ENCODE data around the gene CTIF.

CTIF gene

DNA sequence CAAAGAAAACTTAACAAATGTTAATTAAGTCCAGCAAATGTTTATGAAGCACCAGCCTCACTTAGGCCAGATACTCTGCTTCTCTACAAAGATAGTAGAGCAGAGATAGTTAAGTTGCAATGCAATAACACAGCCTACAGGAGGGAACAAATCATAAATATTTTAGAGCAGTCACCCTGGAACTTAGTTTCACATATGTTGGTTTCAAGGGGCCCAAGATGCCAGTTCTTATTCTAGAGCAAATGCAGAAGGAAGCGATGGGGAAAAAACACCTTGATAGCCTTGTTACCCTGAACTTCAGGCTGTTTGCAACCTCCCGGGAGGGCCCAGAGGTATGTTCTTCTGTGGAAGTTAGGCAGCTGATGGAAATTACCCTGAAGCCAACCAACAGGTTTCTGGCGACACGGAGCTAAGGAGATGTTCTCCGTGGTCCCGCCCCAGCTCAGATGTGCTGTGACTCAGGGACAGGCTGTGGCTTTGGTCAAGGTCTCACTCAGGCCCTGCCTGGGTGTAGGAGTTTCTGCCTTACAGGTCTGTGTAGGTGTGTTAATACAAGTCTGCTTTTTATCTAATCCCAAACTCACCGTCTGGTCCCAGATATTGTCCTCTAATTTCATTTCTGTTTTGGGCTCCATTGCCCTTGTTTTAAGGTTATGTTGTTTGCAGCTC lies 3.8 kb downstream of the CTIF start:
- peaks cover 21% of the 10 kb centered on the region for H3K4me1 ChIP-seq
- H3K36me3 ChIP-seq: no peaks in the 10 kb centered on the region
- no peak overlapping the region for H3K4me3 ChIP-seq (ENCODE audit: low read depth, low read length)
- TF ChIP-seq, protein P1, sequence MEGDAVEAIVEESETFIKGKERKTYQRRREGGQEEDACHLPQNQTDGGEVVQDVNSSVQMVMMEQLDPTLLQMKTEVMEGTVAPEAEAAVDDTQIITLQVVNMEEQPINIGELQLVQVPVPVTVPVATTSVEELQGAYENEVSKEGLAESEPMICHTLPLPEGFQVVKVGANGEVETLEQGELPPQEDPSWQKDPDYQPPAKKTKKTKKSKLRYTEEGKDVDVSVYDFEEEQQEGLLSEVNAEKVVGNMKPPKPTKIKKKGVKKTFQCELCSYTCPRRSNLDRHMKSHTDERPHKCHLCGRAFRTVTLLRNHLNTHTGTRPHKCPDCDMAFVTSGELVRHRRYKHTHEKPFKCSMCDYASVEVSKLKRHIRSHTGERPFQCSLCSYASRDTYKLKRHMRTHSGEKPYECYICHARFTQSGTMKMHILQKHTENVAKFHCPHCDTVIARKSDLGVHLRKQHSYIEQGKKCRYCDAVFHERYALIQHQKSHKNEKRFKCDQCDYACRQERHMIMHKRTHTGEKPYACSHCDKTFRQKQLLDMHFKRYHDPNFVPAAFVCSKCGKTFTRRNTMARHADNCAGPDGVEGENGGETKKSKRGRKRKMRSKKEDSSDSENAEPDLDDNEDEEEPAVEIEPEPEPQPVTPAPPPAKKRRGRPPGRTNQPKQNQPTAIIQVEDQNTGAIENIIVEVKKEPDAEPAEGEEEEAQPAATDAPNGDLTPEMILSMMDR (IDR thresholded peaks at IDR 0.05; ENCODE audit: low read depth, low read length): no peak
- H3K27me3 ChIP-seq: no peaks in the 10 kb centered on the region
- H3K9me3 ChIP-seq: no peaks in the 10 kb centered on the region
- DNase-seq: no peak

DNA sequence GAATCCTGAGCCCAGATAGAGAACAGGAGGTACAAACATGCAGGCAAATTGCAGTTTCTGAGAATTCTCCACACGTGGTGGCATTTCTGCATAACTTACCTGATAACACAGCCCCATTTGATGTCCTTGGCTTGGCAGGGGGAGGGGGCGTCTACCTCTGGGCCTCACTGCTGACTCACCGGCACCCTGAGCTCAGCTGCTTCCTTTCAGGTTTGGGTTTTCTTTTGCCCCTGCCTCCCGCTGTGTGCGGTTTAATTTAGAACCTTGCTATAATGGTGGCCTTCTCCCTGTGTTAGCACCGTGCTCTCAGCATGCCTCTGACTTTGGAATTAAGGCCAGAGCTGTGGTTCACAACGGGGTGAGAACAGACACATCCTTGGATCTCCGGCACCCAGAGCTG lies 4.4 kb downstream of the CTIF start:
- H3K9me3 ChIP-seq: no peaks in the 10 kb centered on the region
- H3K4me1 ChIP-seq: peaks cover 24% of the 10 kb centered on the region
- no peak overlapping the region for H3K4me3 ChIP-seq (ENCODE audit: low read depth, low read length)
- no peaks in the 10 kb centered on the region for H3K36me3 ChIP-seq
- DNase-seq: no peak
- no peaks in the 10 kb centered on the region for H3K27me3 ChIP-seq
- TF ChIP-seq, protein P1 (IDR thresholded peaks at IDR 0.05; ENCODE audit: low read depth, low read length): no peak

DNA sequence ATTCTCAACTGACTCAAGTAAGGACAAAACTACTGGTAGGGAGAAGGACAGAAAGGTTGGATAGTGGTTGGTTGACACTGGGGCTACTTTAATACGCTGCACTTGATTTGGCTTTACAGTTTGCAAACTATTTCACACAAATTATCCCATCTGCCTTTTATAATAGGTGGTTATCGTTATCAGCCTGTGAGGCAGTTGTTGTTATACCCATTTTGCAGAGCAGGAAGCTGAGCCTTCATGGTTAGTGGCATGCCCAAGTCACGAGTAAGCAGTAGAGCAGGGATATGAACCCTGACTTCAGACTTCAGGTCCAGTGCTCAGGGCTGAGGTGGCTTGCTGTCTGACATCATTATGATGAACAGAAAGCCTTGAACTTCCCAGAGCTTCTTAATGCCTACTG lies 5.3 kb downstream of the CTIF start:
- TF ChIP-seq, protein P1 (IDR thresholded peaks at IDR 0.05; ENCODE audit: low read depth, low read length): no peak
- no peak for DNase-seq
- H3K9me3 ChIP-seq: no peaks in the 10 kb centered on the region
- H3K4me3 ChIP-seq (ENCODE audit: low read depth, low read length): no peak overlapping the region
- no peaks in the 10 kb centered on the region for H3K27me3 ChIP-seq
- H3K36me3 ChIP-seq: no peaks in the 10 kb centered on the region
- peaks cover 27% of the 10 kb centered on the region for H3K4me1 ChIP-seq

DNA sequence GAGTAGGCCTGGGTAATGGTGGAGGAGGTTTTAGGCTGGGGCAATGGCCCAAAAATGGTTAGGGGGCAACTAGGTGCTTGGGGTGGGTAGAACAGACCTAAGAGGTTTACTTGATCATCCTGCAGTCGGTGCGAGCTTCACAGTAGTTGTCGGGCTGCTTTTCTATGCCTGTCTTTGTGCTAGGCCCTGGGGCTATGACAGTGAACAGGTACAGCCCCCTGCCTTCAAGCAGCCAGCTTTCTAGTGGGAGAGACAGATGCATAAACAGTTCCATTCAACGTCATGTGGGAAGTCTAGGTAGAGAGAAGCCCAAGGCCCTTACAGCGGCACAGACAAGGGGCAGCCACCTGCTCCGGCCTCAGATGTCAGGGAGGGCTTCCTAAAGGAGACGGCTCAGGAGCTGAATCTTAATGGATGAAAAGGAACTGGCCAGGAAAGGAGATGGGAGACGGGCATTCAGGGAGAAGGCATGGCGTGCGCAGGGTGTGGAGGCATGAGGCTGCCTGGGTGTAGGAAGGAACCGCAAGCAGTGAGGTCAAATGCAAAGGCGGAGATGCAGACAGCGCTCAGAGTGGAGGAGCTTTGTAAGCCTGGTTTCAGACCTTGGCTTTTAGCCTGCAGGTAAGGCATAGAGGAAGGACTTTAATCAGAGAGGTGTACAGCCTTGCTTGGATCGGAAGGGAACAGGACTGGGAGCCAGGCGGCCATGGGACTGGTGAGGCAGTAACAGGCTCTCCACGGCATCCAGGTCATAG lies 6.0 kb downstream of the CTIF start:
- H3K4me1 ChIP-seq: peaks cover 27% of the 10 kb centered on the region
- DNase-seq: no peak
- no peaks in the 10 kb centered on the region for H3K27me3 ChIP-seq
- H3K4me3 ChIP-seq (ENCODE audit: low read depth, low read length): no peak overlapping the region
- no peaks in the 10 kb centered on the region for H3K9me3 ChIP-seq
- H3K36me3 ChIP-seq: no peaks in the 10 kb centered on the region
- TF ChIP-seq, protein P1 (IDR thresholded peaks at IDR 0.05; ENCODE audit: low read depth, low read length): no peak

DNA sequence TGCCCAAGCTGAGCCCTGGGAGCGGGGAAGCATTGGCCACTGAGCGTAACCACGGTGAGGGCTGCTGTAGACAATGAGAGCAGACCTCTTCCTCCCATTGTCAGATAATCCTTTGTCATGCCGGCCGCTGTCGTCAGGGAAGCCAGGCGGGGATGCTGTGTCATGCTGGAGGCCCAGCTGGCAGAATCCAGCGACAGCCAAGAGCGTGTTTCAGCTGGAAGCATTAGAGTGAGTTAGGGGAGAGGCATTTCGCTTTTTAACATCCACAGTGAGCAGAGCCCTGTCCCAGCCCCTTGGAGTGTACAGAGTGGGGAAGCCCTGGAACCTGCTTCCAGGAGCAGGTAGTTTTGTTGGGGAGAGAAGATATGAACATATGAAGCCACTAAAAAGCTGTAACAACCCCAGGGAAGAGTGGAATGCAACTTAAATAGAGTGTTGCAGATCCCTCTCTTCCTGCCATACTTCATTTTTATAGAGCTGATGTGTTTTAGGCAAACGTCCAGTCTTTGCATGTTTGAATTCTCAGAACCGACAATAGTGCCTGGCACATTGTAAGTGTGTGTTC lies 7.0 kb downstream of the CTIF start:
- H3K36me3 ChIP-seq: no peaks in the 10 kb centered on the region
- DNase-seq: peak; percentile 79
- H3K4me3 ChIP-seq (ENCODE audit: low read depth, low read length): no peak overlapping the region
- H3K4me1 ChIP-seq: peaks cover 27% of the 10 kb centered on the region
- H3K9me3 ChIP-seq: no peaks in the 10 kb centered on the region
- no peaks in the 10 kb centered on the region for H3K27me3 ChIP-seq
- TF ChIP-seq, protein P1 (IDR thresholded peaks at IDR 0.05; ENCODE audit: low read depth, low read length): no peak

DNA sequence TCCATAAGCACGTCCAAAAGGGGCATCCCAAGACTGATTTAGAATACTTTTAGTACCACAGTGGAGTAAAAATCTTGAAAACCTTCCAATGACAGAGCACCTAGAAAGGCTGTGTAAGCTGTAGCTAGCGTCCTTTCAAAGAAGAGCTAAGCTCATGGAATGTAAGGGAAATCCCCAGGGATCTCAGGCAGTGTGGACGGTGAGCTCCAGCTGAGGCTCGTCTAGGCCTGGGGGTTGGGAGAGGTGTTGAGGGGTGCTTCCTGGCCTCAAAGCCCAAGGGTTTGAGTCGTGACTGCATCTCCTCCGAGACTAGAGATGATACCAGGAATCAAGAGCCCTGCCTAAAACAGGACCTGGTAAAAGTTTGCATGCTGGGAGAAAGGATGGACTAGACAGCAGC lies 7.6 kb downstream of the CTIF start:
- Histone ChIP-seq H3K4me1 (peaks cover 27% of the 10 kb centered on the region), H3K36me3 (no peaks in the 10 kb centered on the region), H3K27me3 (no peaks in the 10 kb centered on the region), H3K4me3 (ENCODE audit: low read depth, low read length) (no peak overlapping the region), H3K9me3 (no peaks in the 10 kb centered on the region)
- no peak for DNase-seq
- TF ChIP-seq, protein P1 (IDR thresholded peaks at IDR 0.05; ENCODE audit: low read depth, low read length): no peak

Data from BE2C (cell line).